Measurements from ENCODE around the gene EHBP1.

Gene EHBP1

GRCh38 chr2:63064197-63064596 lies 358.7 kb downstream of the EHBP1 start:
- TF ChIP-seq FOXM1 (IDR thresholded peaks at IDR 0.05; ENCODE audit: borderline replicate concordance, low read depth), result no peak
- peak; percentile 70 for TF ChIP-seq NFIC (IDR thresholded peaks at IDR 0.05)
- TF ChIP-seq TCF12 (IDR thresholded peaks at IDR 0.05; ENCODE audit: low read depth), result no peak
- TF ChIP-seq CREB1 (IDR thresholded peaks at IDR 0.05; ENCODE audit: low read depth), result no peak

GRCh38 chr2:63064661-63065060 lies 359.1 kb downstream of the EHBP1 start:
- no peak for TF ChIP-seq CEBPB (IDR thresholded peaks at IDR 0.05)
- no peak for TF ChIP-seq NFIC (IDR thresholded peaks at IDR 0.05)
- TF ChIP-seq USF1 (IDR thresholded peaks at IDR 0.05), result no peak
- TF ChIP-seq TAF1 (IDR thresholded peaks at IDR 0.05; ENCODE audit: low read depth), result no peak
- TF ChIP-seq MAX (IDR thresholded peaks at IDR 0.05), result no peak
- TF ChIP-seq ZBTB7A (IDR thresholded peaks at IDR 0.05; ENCODE audit: low read depth), result no peak
- TF ChIP-seq FOXM1 (IDR thresholded peaks at IDR 0.05; ENCODE audit: borderline replicate concordance, low read depth), result no peak
- no peak for TF ChIP-seq EP300 (IDR thresholded peaks at IDR 0.05; ENCODE audit: borderline replicate concordance)
- no peak for TF ChIP-seq TEAD4 (IDR thresholded peaks at IDR 0.05)
- no peak for TF ChIP-seq REST (IDR thresholded peaks at IDR 0.05; ENCODE audit: low read depth)
- no peak for TF ChIP-seq EGR1 (IDR thresholded peaks at IDR 0.05)
- TF ChIP-seq CREB1 (IDR thresholded peaks at IDR 0.05; ENCODE audit: low read depth), result no peak
- TF ChIP-seq RAD21 (IDR thresholded peaks at IDR 0.05; ENCODE audit: low read depth), result no peak
- no peak for TF ChIP-seq TCF12 (IDR thresholded peaks at IDR 0.05; ENCODE audit: low read depth)
- no peak for TF ChIP-seq YY1 (IDR thresholded peaks at IDR 0.05; ENCODE audit: low read depth)

- TF ChIP-seq EP300 (IDR thresholded peaks at IDR 0.05; ENCODE audit: borderline replicate concordance), result no peak
- no peak for TF ChIP-seq FOXM1 (IDR thresholded peaks at IDR 0.05; ENCODE audit: borderline replicate concordance, low read depth)
- no peak for TF ChIP-seq NFIC (IDR thresholded peaks at IDR 0.05)
- TF ChIP-seq REST (IDR thresholded peaks at IDR 0.05; ENCODE audit: low read depth), result no peak
- no peak for TF ChIP-seq CEBPB (IDR thresholded peaks at IDR 0.05)
- no peak for TF ChIP-seq TCF12 (IDR thresholded peaks at IDR 0.05; ENCODE audit: low read depth)
- no peak for TF ChIP-seq EGR1 (IDR thresholded peaks at IDR 0.05)
- no peak for TF ChIP-seq USF1 (IDR thresholded peaks at IDR 0.05)
- TF ChIP-seq RAD21 (IDR thresholded peaks at IDR 0.05; ENCODE audit: low read depth), result no peak
- no peak for TF ChIP-seq TEAD4 (IDR thresholded peaks at IDR 0.05)
Observed at GRCh38 chr2:63066265-63066664, 360.8 kb downstream of the EHBP1 start.

GRCh38 chr2:63066838-63067237 lies 361.3 kb downstream of the EHBP1 start:
- TF ChIP-seq NFIC (IDR thresholded peaks at IDR 0.05) (no peak), USF1 (IDR thresholded peaks at IDR 0.05) (no peak), EGR1 (IDR thresholded peaks at IDR 0.05) (no peak), RAD21 (IDR thresholded peaks at IDR 0.05; ENCODE audit: low read depth) (no peak), ZBTB7A (IDR thresholded peaks at IDR 0.05; ENCODE audit: low read depth) (no peak)

GRCh38 chr2:63071664-63072063 lies 366.2 kb downstream of the EHBP1 start:
- TF ChIP-seq USF1 (IDR thresholded peaks at IDR 0.05) (no peak), CREB1 (IDR thresholded peaks at IDR 0.05; ENCODE audit: low read depth) (no peak), RAD21 (IDR thresholded peaks at IDR 0.05; ENCODE audit: low read depth) (no peak), EP300 (IDR thresholded peaks at IDR 0.05; ENCODE audit: borderline replicate concordance) (no peak), YY1 (IDR thresholded peaks at IDR 0.05; ENCODE audit: low read depth) (no peak), CEBPB (IDR thresholded peaks at IDR 0.05) (no peak), MAX (IDR thresholded peaks at IDR 0.05) (no peak), TAF1 (IDR thresholded peaks at IDR 0.05; ENCODE audit: low read depth) (no peak), ZBTB7A (IDR thresholded peaks at IDR 0.05; ENCODE audit: low read depth) (no peak)

GRCh38 chr2:63073994-63074393 lies 368.5 kb downstream of the EHBP1 start:
- TF ChIP-seq NFIC (IDR thresholded peaks at IDR 0.05) (no peak), ZBTB7A (IDR thresholded peaks at IDR 0.05; ENCODE audit: low read depth) (no peak), RAD21 (IDR thresholded peaks at IDR 0.05; ENCODE audit: low read depth) (no peak), EGR1 (IDR thresholded peaks at IDR 0.05) (no peak)
